ENCODE measurements around the gene COMMD1. TPM values are rescaled to one million over a fixed set of nuclear protein-coding genes. Genes with fewer than 3 reads are reported as not detected.

Gene COMMD1
- total RNA-seq, 2 donors from 2014 or later: 48.6 to 51.8 TPM

Other genes starting within 250 kb of the COMMD1 start
- 1 to 10 TPM in 1 of 2 donors, under 1 TPM in 1; 0.74 to 1.5 TPM for gene FAM161A, start 51.6 kb upstream of the COMMD1 start, total RNA-seq
- gene CCT4, start 17.0 kb upstream of the COMMD1 start, total RNA-seq: 100 to 1,000 TPM in 1 of 2 donors, 10 to 100 TPM in 1; 96.8 to 110 TPM